Muscle layer of duodenum (tissue), 2 donors: Measurements from ENCODE around the gene RELN.
"Not testable (repeated sequence)": the region's sequence is repeated elsewhere in the genome, so short reads cannot be mapped to it uniquely, and the experiment has no call there.

ENCODE experiments used
- H3K27ac ChIP-seq: one replicate; pipeline ENCODE4 v1.7.0; 2013; ENCODE audit warnings: mild to moderate bottlenecking, low read length
- H3K27me3 ChIP-seq: one replicate; pipeline ENCODE4 v1.7.0; 2013; ENCODE audit warnings: low read depth, mild to moderate bottlenecking, control low read depth, low read length
- H3K36me3 ChIP-seq, 2 donors: one replicate each; pipeline ENCODE4 v1.7.0; 2013; ENCODE audit warnings: low read length in 2 of 2, control low read depth in 1 of 2, mild to moderate bottlenecking in 1 of 2; ENCODE audit not compliant: insufficient read depth in 2 of 2, control insufficient read depth in 1 of 2
- H3K4me1 ChIP-seq, 2 donors: one replicate each; pipeline ENCODE4 v1.7.0; 2013; ENCODE audit warnings: low read length in 2 of 2, mild to moderate bottlenecking in 2 of 2, control low read depth in 1 of 2, moderate library complexity in 1 of 2; ENCODE audit not compliant: insufficient read depth in 2 of 2, control insufficient read depth in 1 of 2
- H3K4me3 ChIP-seq, 2 donors: one replicate each; pipeline ENCODE4 v1.7.0; 2013; ENCODE audit warnings: low read length in 2 of 2, low read depth in 1 of 2, mild to moderate bottlenecking in 1 of 2
- H3K9me3 ChIP-seq, 2 donors: one replicate each; pipeline ENCODE4 v1.7.0; 2013; ENCODE audit warnings: low read length in 2 of 2, control low read depth in 1 of 2, mild to moderate bottlenecking in 1 of 2; ENCODE audit not compliant: control insufficient read depth in 1 of 2
- donor health status: healthy.

Gene RELN

GRCh38 chr7:103915680-103916357 lies 73.6 kb downstream of the RELN start:
- Histone ChIP-seq H3K36me3 (no peaks in the 10 kb centered on the region), H3K4me3 (no peak overlapping the region), H3K27ac (no peak overlapping the region), H3K27me3 (no peaks in the 10 kb centered on the region), H3K9me3 (no peaks in the 10 kb centered on the region), H3K4me1 (no peaks in the 10 kb centered on the region)

- H3K4me3 ChIP-seq, result no peak overlapping the region
- no peaks in the 10 kb centered on the region for H3K36me3 ChIP-seq
- H3K27ac ChIP-seq, result no peak overlapping the region
- H3K27me3 ChIP-seq, result no peaks in the 10 kb centered on the region
- no peaks in the 10 kb centered on the region for H3K4me1 ChIP-seq
- no peaks in the 10 kb centered on the region for H3K9me3 ChIP-seq
Observed at GRCh38 chr7:103914147-103914899, 75.1 kb downstream of the RELN start.

GRCh38 chr7:103912891-103913605 lies 76.4 kb downstream of the RELN start:
- H3K9me3 ChIP-seq, result no peaks in the 10 kb centered on the region
- H3K4me3 ChIP-seq, result no peak overlapping the region
- no peaks in the 10 kb centered on the region for H3K36me3 ChIP-seq
- no peak overlapping the region for H3K27ac ChIP-seq
- H3K4me1 ChIP-seq, result no peaks in the 10 kb centered on the region
- H3K27me3 ChIP-seq, result no peaks in the 10 kb centered on the region

GRCh38 chr7:103911015-103911414 lies 78.4 kb downstream of the RELN start:
- H3K27me3 ChIP-seq, H3K36me3 ChIP-seq, H3K27ac ChIP-seq, H3K4me3 ChIP-seq, H3K4me1 ChIP-seq, H3K9me3 ChIP-seq: not testable (repeated sequence)

GRCh38 chr7:103905997-103906396 lies 83.5 kb downstream of the RELN start:
- Histone ChIP-seq H3K27me3 (no peaks in the 10 kb centered on the region), H3K27ac (no peak overlapping the region), H3K36me3 (no peaks in the 10 kb centered on the region), H3K9me3 (no peaks in the 10 kb centered on the region), H3K4me1 (no peaks in the 10 kb centered on the region), H3K4me3 (no peak overlapping the region)

- no peak overlapping the region for H3K27ac ChIP-seq
- no peaks in the 10 kb centered on the region for H3K4me1 ChIP-seq
- no peak overlapping the region for H3K4me3 ChIP-seq
- H3K36me3 ChIP-seq, result no peaks in the 10 kb centered on the region
- H3K9me3 ChIP-seq, result no peaks in the 10 kb centered on the region
- no peaks in the 10 kb centered on the region for H3K27me3 ChIP-seq
Observed at GRCh38 chr7:103902917-103903316, 86.5 kb downstream of the RELN start.

GRCh38 chr7:103896826-103897225 lies 92.6 kb downstream of the RELN start:
- H3K27ac ChIP-seq, H3K9me3 ChIP-seq, H3K4me3 ChIP-seq, H3K36me3 ChIP-seq, H3K4me1 ChIP-seq, H3K27me3 ChIP-seq: not testable (repeated sequence)

- Histone ChIP-seq H3K27me3 (no peaks in the 10 kb centered on the region), H3K36me3 (no peaks in the 10 kb centered on the region), H3K9me3 (no peaks in the 10 kb centered on the region), H3K4me1 (no peaks in the 10 kb centered on the region), H3K4me3 (no peak overlapping the region), H3K27ac (no peak overlapping the region)
Observed at GRCh38 chr7:103894656-103895596, 94.5 kb downstream of the RELN start.

GRCh38 chr7:103893350-103893749 lies 96.1 kb downstream of the RELN start:
- H3K36me3 ChIP-seq, result no peaks in the 10 kb centered on the region
- H3K27ac ChIP-seq, result no peak overlapping the region
- no peaks in the 10 kb centered on the region for H3K27me3 ChIP-seq
- no peak overlapping the region for H3K4me3 ChIP-seq
- H3K4me1 ChIP-seq, result no peaks in the 10 kb centered on the region
- no peaks in the 10 kb centered on the region for H3K9me3 ChIP-seq

- Histone ChIP-seq H3K4me1 (no peaks in the 10 kb centered on the region), H3K27me3 (no peaks in the 10 kb centered on the region), H3K9me3 (no peaks in the 10 kb centered on the region), H3K36me3 (no peaks in the 10 kb centered on the region), H3K27ac (no peak overlapping the region), H3K4me3 (no peak overlapping the region)
Observed at GRCh38 chr7:103889451-103889850, 100.0 kb downstream of the RELN start.
